Measurements from ENCODE around the gene GABRB2. TPM values are rescaled to one million over a fixed set of nuclear protein-coding genes. Genes with fewer than 3 reads are reported as not detected.

The GABRB2 gene
- total and polyA plus RNA-seq, 2 of the 13 experiments (the other 11 are each of a cell fraction or from before 2014, with no cell fraction given), result 0.01 TPM; not detected in 1

DNA sequence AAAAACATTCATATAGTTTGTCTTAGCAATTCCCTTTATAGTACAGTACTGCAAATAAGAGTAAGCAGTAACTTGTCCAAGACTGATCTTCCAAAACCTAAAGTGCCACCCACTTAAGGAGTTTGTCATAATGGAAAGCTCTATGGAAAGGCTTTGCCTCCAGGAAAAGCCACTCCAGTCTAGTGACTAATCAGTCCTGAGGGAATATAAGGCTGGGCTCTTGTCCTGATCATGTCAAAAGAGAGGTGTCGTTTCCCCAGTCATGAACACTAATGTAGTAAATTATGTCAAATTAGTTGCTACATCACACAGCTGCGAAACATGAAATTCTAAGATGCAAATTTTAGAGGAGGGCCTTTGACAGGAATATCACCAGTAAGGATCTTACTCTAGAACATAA is 271.6 kb downstream of the GABRB2 start (continued):
- TF ChIP-seq, protein P1, sequence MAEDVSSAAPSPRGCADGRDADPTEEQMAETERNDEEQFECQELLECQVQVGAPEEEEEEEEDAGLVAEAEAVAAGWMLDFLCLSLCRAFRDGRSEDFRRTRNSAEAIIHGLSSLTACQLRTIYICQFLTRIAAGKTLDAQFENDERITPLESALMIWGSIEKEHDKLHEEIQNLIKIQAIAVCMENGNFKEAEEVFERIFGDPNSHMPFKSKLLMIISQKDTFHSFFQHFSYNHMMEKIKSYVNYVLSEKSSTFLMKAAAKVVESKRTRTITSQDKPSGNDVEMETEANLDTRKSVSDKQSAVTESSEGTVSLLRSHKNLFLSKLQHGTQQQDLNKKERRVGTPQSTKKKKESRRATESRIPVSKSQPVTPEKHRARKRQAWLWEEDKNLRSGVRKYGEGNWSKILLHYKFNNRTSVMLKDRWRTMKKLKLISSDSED (CRISPR knock-in tag; IDR thresholded peaks at IDR 0.05), result no peak
- TF ChIP-seq BORCS8-MEF2B (CRISPR knock-in tag; IDR thresholded peaks at IDR 0.05) (no peak), SP2 (CRISPR knock-in tag; IDR thresholded peaks at IDR 0.05) (no peak), CHCHD3 (CRISPR knock-in tag; IDR thresholded peaks at IDR 0.05) (no peak)

DNA sequence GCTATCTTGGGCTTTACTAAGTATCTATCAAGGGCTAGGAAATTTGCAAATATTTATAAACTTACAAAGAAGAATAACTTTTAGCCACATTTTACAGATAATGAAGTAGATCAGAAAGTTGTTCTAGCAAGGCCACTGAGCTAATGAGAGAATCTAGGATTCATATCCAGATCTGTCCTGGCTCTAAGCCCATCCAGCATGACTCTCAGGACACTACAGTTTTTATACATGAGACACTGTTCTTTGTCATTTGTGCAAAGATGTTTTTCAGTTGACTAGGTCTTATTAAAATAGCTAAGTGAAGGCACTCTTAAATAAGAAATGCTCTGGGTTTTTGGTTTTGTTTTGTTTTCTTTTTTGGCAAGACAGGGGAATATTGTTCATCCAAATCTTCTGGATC is 273.1 kb downstream of the GABRB2 start:
- H3K27ac ChIP-seq (ENCODE audit: extremely low read length, insufficient read depth, low read length), result no peak overlapping the region
- POLR2A ChIA-PET, result no interaction called here

DNA sequence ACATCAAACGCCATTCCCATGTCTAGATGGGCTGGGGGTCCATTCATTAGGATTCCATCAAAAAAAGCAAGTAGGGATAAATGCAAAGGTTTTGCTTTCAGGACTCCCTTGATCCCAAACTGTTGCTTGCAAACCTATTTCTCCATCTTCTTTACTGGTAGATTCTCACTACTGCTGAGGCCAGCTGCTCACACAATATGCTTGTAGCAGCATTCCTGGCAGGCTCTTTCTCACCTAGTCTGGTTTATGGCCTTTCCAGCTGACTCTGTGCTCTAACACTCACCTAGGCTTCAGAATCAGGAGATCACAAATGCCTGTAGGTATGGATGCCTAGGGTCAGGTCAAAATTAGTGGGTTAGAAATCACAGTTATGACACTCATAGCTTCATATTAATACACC is 274.7 kb downstream of the GABRB2 start:
- FAIRE-seq, result no peak
- no peak overlapping the region for H3K9ac ChIP-seq (ENCODE audit: insufficient read depth, low read depth, low read length)
- no peaks in the 10 kb centered on the region for H4K20me1 ChIP-seq (ENCODE audit: insufficient read depth, low read length)
- WGBS (ENCODE audit: low lambda C conversion rate), result 0% methylated on average over 1 of the region's 1 CpG
- in situ Hi-C loops (cut with HindIII; ENCODE audit: extremely low pct_ligation_motif_present, low pct_unique_long_range_greater_than_20kb), result no loop called here
- H3K36me3 ChIP-seq (replicated peaks in 1 of 2; ENCODE audit: control insufficient read depth in 1 of 2, insufficient read depth in 2 of 2, low read length in 2 of 2), result no peaks in the 10 kb centered on the region
- H3K79me2 ChIP-seq (ENCODE audit: insufficient read depth, low read length), result no peaks in the 10 kb centered on the region
- BruUV-seq (replicated peaks), result no TSS peak
- ATAC-seq, result no peak
- ChIA-PET POLR2A (no interaction called here), CTCF (ENCODE audit: low intra/inter-chr PET ratio, low total read pairs) (no interaction called here)
- no peak overlapping the region for H3K4me2 ChIP-seq (ENCODE audit: low read depth, low read length)
- peaks cover 9% of the 10 kb centered on the region; the same call in 1 of the 2 replicates for H3K9me3 ChIP-seq (ENCODE audit: low read length)
- no peak overlapping the region for H3K27ac ChIP-seq (ENCODE audit: extremely low read length, insufficient read depth, low read length)
- intact Hi-C loops (cut with micrococcal nuclease; ENCODE audit: unreplicated experiment), result no loop called here
- no peak overlapping the region for H2AFZ ChIP-seq (ENCODE audit: low read length)
- no peaks in the 10 kb centered on the region for H3K4me1 ChIP-seq (ENCODE audit: insufficient read depth, low read length)
- H3K27me3 ChIP-seq (ENCODE audit: control insufficient read depth in 1 of 2, insufficient read depth in 2 of 2, low read length in 2 of 2), result no peaks in the 10 kb centered on the region
- no peak overlapping the region for H3K4me3 ChIP-seq (replicated peaks in 1 of 3; ENCODE audit: insufficient read depth in 1 of 3, low read depth in 2 of 3, low read length in 3 of 3)
- no peak for DNase-seq (ENCODE audit: low spot score)
- TF ChIP-seq JUND (CRISPR knock-in tag; IDR thresholded peaks at IDR 0.05) (no peak), ZNF337 (CRISPR knock-in tag; IDR thresholded peaks at IDR 0.05; ENCODE audit: borderline replicate concordance, low read depth) (no peak), BCL6 (CRISPR knock-in tag; IDR thresholded peaks at IDR 0.05) (no peak), ZNF260 (CRISPR knock-in tag; IDR thresholded peaks at IDR 0.05; ENCODE audit: borderline replicate concordance, low read depth) (no peak), MIER3 (CRISPR knock-in tag; IDR thresholded peaks at IDR 0.05; ENCODE audit: borderline replicate concordance) (no peak)
- TF ChIP-seq, protein P2, sequence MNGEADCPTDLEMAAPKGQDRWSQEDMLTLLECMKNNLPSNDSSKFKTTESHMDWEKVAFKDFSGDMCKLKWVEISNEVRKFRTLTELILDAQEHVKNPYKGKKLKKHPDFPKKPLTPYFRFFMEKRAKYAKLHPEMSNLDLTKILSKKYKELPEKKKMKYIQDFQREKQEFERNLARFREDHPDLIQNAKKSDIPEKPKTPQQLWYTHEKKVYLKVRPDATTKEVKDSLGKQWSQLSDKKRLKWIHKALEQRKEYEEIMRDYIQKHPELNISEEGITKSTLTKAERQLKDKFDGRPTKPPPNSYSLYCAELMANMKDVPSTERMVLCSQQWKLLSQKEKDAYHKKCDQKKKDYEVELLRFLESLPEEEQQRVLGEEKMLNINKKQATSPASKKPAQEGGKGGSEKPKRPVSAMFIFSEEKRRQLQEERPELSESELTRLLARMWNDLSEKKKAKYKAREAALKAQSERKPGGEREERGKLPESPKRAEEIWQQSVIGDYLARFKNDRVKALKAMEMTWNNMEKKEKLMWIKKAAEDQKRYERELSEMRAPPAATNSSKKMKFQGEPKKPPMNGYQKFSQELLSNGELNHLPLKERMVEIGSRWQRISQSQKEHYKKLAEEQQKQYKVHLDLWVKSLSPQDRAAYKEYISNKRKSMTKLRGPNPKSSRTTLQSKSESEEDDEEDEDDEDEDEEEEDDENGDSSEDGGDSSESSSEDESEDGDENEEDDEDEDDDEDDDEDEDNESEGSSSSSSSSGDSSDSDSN (CRISPR knock-in tag; IDR thresholded peaks at IDR 0.05), result no peak
- TF ChIP-seq, protein P3, sequence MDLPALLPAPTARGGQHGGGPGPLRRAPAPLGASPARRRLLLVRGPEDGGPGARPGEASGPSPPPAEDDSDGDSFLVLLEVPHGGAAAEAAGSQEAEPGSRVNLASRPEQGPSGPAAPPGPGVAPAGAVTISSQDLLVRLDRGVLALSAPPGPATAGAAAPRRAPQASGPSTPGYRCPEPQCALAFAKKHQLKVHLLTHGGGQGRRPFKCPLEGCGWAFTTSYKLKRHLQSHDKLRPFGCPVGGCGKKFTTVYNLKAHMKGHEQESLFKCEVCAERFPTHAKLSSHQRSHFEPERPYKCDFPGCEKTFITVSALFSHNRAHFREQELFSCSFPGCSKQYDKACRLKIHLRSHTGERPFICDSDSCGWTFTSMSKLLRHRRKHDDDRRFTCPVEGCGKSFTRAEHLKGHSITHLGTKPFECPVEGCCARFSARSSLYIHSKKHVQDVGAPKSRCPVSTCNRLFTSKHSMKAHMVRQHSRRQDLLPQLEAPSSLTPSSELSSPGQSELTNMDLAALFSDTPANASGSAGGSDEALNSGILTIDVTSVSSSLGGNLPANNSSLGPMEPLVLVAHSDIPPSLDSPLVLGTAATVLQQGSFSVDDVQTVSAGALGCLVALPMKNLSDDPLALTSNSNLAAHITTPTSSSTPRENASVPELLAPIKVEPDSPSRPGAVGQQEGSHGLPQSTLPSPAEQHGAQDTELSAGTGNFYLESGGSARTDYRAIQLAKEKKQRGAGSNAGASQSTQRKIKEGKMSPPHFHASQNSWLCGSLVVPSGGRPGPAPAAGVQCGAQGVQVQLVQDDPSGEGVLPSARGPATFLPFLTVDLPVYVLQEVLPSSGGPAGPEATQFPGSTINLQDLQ (CRISPR knock-in tag; IDR thresholded peaks at IDR 0.05), result no peak

More for the DNA sequence above, 273.1 kb downstream of the GABRB2 start:
- CTCF ChIA-PET (ENCODE audit: low intra/inter-chr PET ratio, low total read pairs), result no interaction called here
- no TSS peak for BruUV-seq (replicated peaks)
- no peak for ATAC-seq
- no peaks in the 10 kb centered on the region for H4K20me1 ChIP-seq (ENCODE audit: insufficient read depth, low read length)
- no peaks in the 10 kb centered on the region for H3K27me3 ChIP-seq (ENCODE audit: control insufficient read depth in 1 of 2, insufficient read depth in 2 of 2, low read length in 2 of 2)
- no peak for DNase-seq (ENCODE audit: low spot score)
- in situ Hi-C loops (cut with HindIII; ENCODE audit: extremely low pct_ligation_motif_present, low pct_unique_long_range_greater_than_20kb) (no loop called here), intact Hi-C loops (cut with micrococcal nuclease; ENCODE audit: unreplicated experiment) (no loop called here)
- no peak overlapping the region for H2AFZ ChIP-seq (ENCODE audit: low read length)
- H3K9ac ChIP-seq (ENCODE audit: insufficient read depth, low read depth, low read length), result no peak overlapping the region
- no peak for FAIRE-seq
- H3K9me3 ChIP-seq (ENCODE audit: low read length), result peaks cover 9% of the 10 kb centered on the region; the same call in 1 of the 2 replicates
- no peaks in the 10 kb centered on the region for H3K79me2 ChIP-seq (ENCODE audit: insufficient read depth, low read length)
- TF ChIP-seq ZNF33B (CRISPR knock-in tag; IDR thresholded peaks at IDR 0.05), result no peak
- H3K4me1 ChIP-seq (ENCODE audit: insufficient read depth, low read length), result no peaks in the 10 kb centered on the region
- H3K4me2 ChIP-seq (ENCODE audit: low read depth, low read length), result no peak overlapping the region
- no peaks in the 10 kb centered on the region for H3K36me3 ChIP-seq (replicated peaks in 1 of 2; ENCODE audit: control insufficient read depth in 1 of 2, insufficient read depth in 2 of 2, low read length in 2 of 2)
- no peak overlapping the region for H3K4me3 ChIP-seq (replicated peaks in 1 of 3; ENCODE audit: insufficient read depth in 1 of 3, low read depth in 2 of 3, low read length in 3 of 3)
